PC-3 (cell line): ENCODE results near the gene C3orf85.

Source experiments
- EZH2 ChIP-seq: fragments of 300-600 bp; sonication (generic); IDR thresholded peaks from one replicate; pipeline ENCODE4 v1.6.1; 2017; ENCODE audit warnings: antibody characterized with exemption, mild to moderate bottlenecking, low read length; ENCODE audit not compliant: unreplicated experiment
- TF ChIP-seq, protein P1 (sequence below): fragments of 300-600 bp; sonication (generic); conservative IDR thresholded peaks from 2 replicates; pipeline ENCODE4 v1.5.1; 2017; ENCODE audit warnings: antibody characterized with exemption, low read depth, mild to moderate bottlenecking, low read length

- TF ChIP-seq EZH2, result no peak
- TF ChIP-seq, protein P1, sequence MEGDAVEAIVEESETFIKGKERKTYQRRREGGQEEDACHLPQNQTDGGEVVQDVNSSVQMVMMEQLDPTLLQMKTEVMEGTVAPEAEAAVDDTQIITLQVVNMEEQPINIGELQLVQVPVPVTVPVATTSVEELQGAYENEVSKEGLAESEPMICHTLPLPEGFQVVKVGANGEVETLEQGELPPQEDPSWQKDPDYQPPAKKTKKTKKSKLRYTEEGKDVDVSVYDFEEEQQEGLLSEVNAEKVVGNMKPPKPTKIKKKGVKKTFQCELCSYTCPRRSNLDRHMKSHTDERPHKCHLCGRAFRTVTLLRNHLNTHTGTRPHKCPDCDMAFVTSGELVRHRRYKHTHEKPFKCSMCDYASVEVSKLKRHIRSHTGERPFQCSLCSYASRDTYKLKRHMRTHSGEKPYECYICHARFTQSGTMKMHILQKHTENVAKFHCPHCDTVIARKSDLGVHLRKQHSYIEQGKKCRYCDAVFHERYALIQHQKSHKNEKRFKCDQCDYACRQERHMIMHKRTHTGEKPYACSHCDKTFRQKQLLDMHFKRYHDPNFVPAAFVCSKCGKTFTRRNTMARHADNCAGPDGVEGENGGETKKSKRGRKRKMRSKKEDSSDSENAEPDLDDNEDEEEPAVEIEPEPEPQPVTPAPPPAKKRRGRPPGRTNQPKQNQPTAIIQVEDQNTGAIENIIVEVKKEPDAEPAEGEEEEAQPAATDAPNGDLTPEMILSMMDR, result no peak
Measured at GRCh38 chr3:109093561-109093960, 43.0 kb upstream of the C3orf85 start.
